Measurements from ENCODE around the gene MYO5A.
"Not testable (repeated sequence)": the region's sequence is repeated elsewhere in the genome, so short reads cannot be mapped to it uniquely, and the experiment has no call there.

The MYO5A gene

GRCh38 chr15:52288051-52288942 is 240.4 kb downstream of the MYO5A start:
- no peak for DNase-seq (ENCODE audit: low read depth)

- no peak for DNase-seq (ENCODE audit: low read depth)
Observed at GRCh38 chr15:52287114-52287513, 241.6 kb downstream of the MYO5A start.

GRCh38 chr15:52285941-52286340 is 242.7 kb downstream of the MYO5A start:
- not testable (repeated sequence) for DNase-seq (ENCODE audit: low read depth)

GRCh38 chr15:52284164-52284563 is 244.5 kb downstream of the MYO5A start:
- DNase-seq (ENCODE audit: low read depth), result no peak

GRCh38 chr15:52283281-52283680 is 245.4 kb downstream of the MYO5A start:
- DNase-seq (ENCODE audit: low read depth), result no peak

- no peak for DNase-seq (ENCODE audit: low read depth)
Observed at GRCh38 chr15:52282418-52282817, 246.3 kb downstream of the MYO5A start.

GRCh38 chr15:52281085-52282035 is 247.3 kb downstream of the MYO5A start:
- DNase-seq (ENCODE audit: low read depth), result no peak

GRCh38 chr15:52280326-52281084 is 248.2 kb downstream of the MYO5A start:
- no peak for DNase-seq (ENCODE audit: low read depth)

- DNase-seq (ENCODE audit: low read depth), result no peak
Observed at GRCh38 chr15:52278636-52279367, 249.9 kb downstream of the MYO5A start.

GRCh38 chr15:52278135-52278534 is 250.5 kb downstream of the MYO5A start:
- DNase-seq (ENCODE audit: low read depth), result no peak

GRCh38 chr15:52277575-52277974 is 251.1 kb downstream of the MYO5A start:
- DNase-seq (ENCODE audit: low read depth), result no peak

GRCh38 chr15:52276256-52276770 is 252.4 kb downstream of the MYO5A start:
- DNase-seq (ENCODE audit: low read depth), result no peak

- DNase-seq (ENCODE audit: low read depth), result no peak
Observed at GRCh38 chr15:52263563-52264282, 265.0 kb downstream of the MYO5A start.

- DNase-seq (ENCODE audit: low read depth), result no peak
Observed at GRCh38 chr15:52262364-52262763, 266.3 kb downstream of the MYO5A start.

- DNase-seq (ENCODE audit: low read depth), result peak; percentile 52
Observed at GRCh38 chr15:52261498-52262242, 267.0 kb downstream of the MYO5A start.

GRCh38 chr15:52261026-52261425 is 267.7 kb downstream of the MYO5A start:
- no peak for DNase-seq (ENCODE audit: low read depth)

GRCh38 chr15:52259503-52259902 is 269.2 kb downstream of the MYO5A start:
- no peak for DNase-seq (ENCODE audit: low read depth)

- DNase-seq (ENCODE audit: low read depth), result no peak
Observed at GRCh38 chr15:52258461-52258860, 270.2 kb downstream of the MYO5A start.

- DNase-seq (ENCODE audit: low read depth), result peak; percentile 58
Observed at GRCh38 chr15:52257734-52258062, 271.0 kb downstream of the MYO5A start.

Data from fibroblast of the conjunctiva (primary cell).